Lower leg skin (tissue), 4 donors: ENCODE results near the gene IL31. TPM values are rescaled to one million over a fixed set of nuclear protein-coding genes. Genes with fewer than 3 reads are reported as not detected.
A peak's percentile ranks its signal among the peaks of the same experiment; 100 is the strongest.

Source experiments
- DNase-seq, 2 donors: peaks; one replicate each; pipeline ENCODE4 v3.0.0-alpha.2; 2019; ENCODE audit warnings: low spot score in 2 of 2
- H3K4me3 ChIP-seq: fragments of 200-600 bp; sonication (generic); 2 replicates; pipeline ENCODE4 v1.5.1; 2017; ENCODE audit warnings: mild to moderate bottlenecking, low read depth; ENCODE audit not compliant: poor library complexity, severe bottlenecking
- POLR2A ChIP-seq, 2 donors: fragments of 450-650 bp; IDR thresholded peaks; one replicate each; pipeline ENCODE4 v1.6.1; 2016 to 2017; ENCODE audit warnings: antibody characterized with exemption in 2 of 2, mild to moderate bottlenecking in 1 of 2, moderate library complexity in 1 of 2
- WGBS, 2 donors: methylation state at CpG; one replicate each; pipeline ENCODE4 v1.1.5; 2018; 5-methylcytosine and 5-hydroxymethylcytosine counted together
- intact Hi-C: fragments of 100-400 bp; cut with DNase I; formaldehyde crosslinking; loops from one replicate; pipeline ENCODE4 v1.15.0; 2023; ENCODE audit warnings: low total_unique reads
- total RNA-seq, 4 donors: library from RNA; depleted of rRNA; stranded (reverse); fragments of >200 nt; gene quantifications; one replicate each; pipeline ENCODE4 v1.1.0, GENCODE V29; 2016
- TF ChIP-seq, protein P1 (sequence below), 3 donors: fragments of 450-650 bp; IDR thresholded peaks; one replicate each; pipeline ENCODE4 v1.5.1; 2016; ENCODE audit warnings: antibody characterized with exemption in 3 of 3, mild to moderate bottlenecking in 3 of 3, moderate library complexity in 2 of 3

IL31 gene
- total RNA-seq, 4 donors from 2014 or later = not detected

GRCh38 chr12:122199484-122200355 lies 25.7 kb upstream of the IL31 start:
- peak in 1 of 2 donors; percentile 71 for DNase-seq
- intact Hi-C loops = no loop called here
- 90 to 93% methylated on average over 29 of the region's 29 CpGs for WGBS, 2 donors
- TF ChIP-seq, protein P1, sequence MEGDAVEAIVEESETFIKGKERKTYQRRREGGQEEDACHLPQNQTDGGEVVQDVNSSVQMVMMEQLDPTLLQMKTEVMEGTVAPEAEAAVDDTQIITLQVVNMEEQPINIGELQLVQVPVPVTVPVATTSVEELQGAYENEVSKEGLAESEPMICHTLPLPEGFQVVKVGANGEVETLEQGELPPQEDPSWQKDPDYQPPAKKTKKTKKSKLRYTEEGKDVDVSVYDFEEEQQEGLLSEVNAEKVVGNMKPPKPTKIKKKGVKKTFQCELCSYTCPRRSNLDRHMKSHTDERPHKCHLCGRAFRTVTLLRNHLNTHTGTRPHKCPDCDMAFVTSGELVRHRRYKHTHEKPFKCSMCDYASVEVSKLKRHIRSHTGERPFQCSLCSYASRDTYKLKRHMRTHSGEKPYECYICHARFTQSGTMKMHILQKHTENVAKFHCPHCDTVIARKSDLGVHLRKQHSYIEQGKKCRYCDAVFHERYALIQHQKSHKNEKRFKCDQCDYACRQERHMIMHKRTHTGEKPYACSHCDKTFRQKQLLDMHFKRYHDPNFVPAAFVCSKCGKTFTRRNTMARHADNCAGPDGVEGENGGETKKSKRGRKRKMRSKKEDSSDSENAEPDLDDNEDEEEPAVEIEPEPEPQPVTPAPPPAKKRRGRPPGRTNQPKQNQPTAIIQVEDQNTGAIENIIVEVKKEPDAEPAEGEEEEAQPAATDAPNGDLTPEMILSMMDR (IDR thresholded peaks at IDR 0.05) = no peak
- TF ChIP-seq POLR2A (IDR thresholded peaks at IDR 0.05) = no peak
- no peak overlapping the region for H3K4me3 ChIP-seq

DNA sequence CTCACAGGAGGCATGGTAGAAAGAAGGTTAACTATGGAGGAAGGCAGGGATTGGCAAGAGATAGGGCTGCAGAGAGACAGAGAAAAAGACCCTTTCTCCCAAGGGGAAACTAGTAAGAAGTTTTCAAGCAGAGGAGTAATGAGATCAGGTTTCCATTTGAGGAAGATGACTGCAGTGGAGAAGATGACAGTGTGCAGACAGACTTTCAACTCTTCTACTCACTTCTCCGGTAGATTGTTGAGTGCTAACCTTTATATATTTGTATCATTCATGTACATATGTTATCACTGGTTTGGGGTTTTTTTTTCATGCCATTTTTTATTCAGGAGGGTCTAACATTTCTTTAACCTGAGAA lies 23.6 kb upstream of the IL31 start:
- no peak overlapping the region for H3K4me3 ChIP-seq
- intact Hi-C loops = no loop called here
- TF ChIP-seq, protein P1 (IDR thresholded peaks at IDR 0.05) = no peak
- no peak for TF ChIP-seq POLR2A (IDR thresholded peaks at IDR 0.05)
- DNase-seq = no peak
- 48 to 67% methylated on average over 1 of the region's 1 CpG for WGBS, 2 donors

- no peak for DNase-seq
- intact Hi-C loops = no loop called here
- TF ChIP-seq POLR2A (IDR thresholded peaks at IDR 0.05) = no peak
- TF ChIP-seq, protein P1 (IDR thresholded peaks at IDR 0.05) = no peak
- no peak overlapping the region for H3K4me3 ChIP-seq
- WGBS, 2 donors = 92 to 97% methylated on average over 4 of the region's 4 CpGs
Measured at GRCh38 chr12:122195405-122195804, 21.4 kb upstream of the IL31 start.

DNA sequence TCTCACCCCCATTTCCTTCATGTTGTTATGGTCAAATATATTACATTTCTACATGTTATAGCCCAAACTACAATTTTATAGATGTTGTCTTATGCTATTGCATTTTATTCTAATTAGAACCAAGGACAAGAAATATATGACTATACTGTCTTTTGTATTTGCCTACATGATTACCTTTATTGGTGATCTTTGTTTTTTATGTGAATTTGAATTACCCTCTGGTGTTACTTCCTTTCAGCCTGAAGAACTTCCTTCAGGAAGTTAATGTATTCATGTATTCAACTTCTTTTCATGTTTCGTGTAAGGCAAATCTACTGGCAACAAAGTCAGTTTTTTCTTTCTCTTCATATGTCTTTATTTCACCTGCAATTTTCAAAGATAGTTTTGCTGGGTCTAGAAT lies 20.8 kb upstream of the IL31 start:
- intact Hi-C loops = no loop called here
- no peak for DNase-seq
- WGBS, 2 donors = 55 to 69% methylated on average over 1 of the region's 1 CpG
- H3K4me3 ChIP-seq = no peak overlapping the region
- no peak for TF ChIP-seq POLR2A (IDR thresholded peaks at IDR 0.05)
- TF ChIP-seq, protein P1 (IDR thresholded peaks at IDR 0.05) = no peak

DNA sequence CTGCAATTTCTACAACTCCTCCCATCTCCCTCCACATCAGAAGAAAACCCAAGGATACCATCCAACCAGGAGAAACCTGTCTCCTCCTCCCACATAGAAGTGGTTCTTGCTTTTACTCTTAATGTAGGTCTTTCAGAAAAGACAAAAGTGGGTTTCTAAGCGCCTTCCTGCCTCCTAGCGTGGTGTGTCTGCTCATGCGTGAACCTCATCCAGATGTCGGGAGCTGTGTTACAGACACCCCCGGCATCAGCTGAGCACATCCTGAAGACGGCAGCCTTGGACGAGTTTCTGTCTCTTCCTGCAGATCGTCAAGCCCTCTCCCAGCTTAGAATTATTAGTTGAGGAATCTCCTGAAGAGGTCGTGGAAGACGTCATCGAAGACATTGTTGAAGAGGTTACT lies 18.4 kb upstream of the IL31 start:
- intact Hi-C loops = no loop called here
- no peak for DNase-seq

More for the DNA sequence above, 18.4 kb upstream of the IL31 start:
- no peak overlapping the region for H3K4me3 ChIP-seq
- WGBS, 2 donors = 78 to 82% methylated on average over 11 of the region's 11 CpGs
- no peak for TF ChIP-seq POLR2A (IDR thresholded peaks at IDR 0.05)
- TF ChIP-seq, protein P1 (IDR thresholded peaks at IDR 0.05) = no peak
